HepG2 (cell line): ENCODE measurements around the gene INF2. TPM values are rescaled to one million over a fixed set of nuclear protein-coding genes. Genes with fewer than 3 reads are reported as not detected.
A peak's percentile ranks its signal among the peaks of the same experiment; 100 is the strongest.

Source experiments
- DR1 ChIP-seq: sonication (generic); formaldehyde crosslinking; IDR thresholded peaks from 2 replicates; pipeline ENCODE4 v1.8.0; 2021; ENCODE audit warnings: mild to moderate bottlenecking, missing genetic modification reagents, inconsistent platforms
- ELF3 ChIP-seq: IDR thresholded peaks from 2 replicates; pipeline ENCODE4 v1.6.1; 2016; ENCODE audit warnings: missing genetic modification reagents, missing compliant biosample characterization
- KMT2B ChIP-seq: IDR thresholded peaks from 2 replicates; pipeline ENCODE4 v1.6.1; 2016; ENCODE audit warnings: missing genetic modification reagents, missing compliant biosample characterization
- NONO ChIP-seq, 2 experiments: fragments of 450-650 bp in 1 of 2; sonication (generic) in 1 of 2; formaldehyde crosslinking in 1 of 2; IDR thresholded peaks in 1 of 2; conservative IDR thresholded peaks in 1 of 2; 2 replicates each; pipeline versions ENCODE4 v1.6.1 to v1.8.0; 2017 to 2022; ENCODE audit warnings: mild to moderate bottlenecking in 1 of 2, missing genetic modification reagents in 1 of 2, moderate library complexity in 1 of 2
- NR2C2 ChIP-seq: sonication (generic); formaldehyde crosslinking; IDR thresholded peaks from 2 replicates; pipeline ENCODE4 v1.4.0; 2020; ENCODE audit warnings: missing genetic modification reagents, mild to moderate bottlenecking, moderate library complexity, borderline replicate concordance
- TBX3 ChIP-seq: fragments of 450-650 bp; IDR thresholded peaks from 2 replicates; pipeline ENCODE4 v1.6.1; 2017; ENCODE audit warnings: antibody characterized with exemption, mild to moderate bottlenecking, inconsistent platforms, borderline replicate concordance
- TGIF2 ChIP-seq: IDR thresholded peaks from 2 replicates; pipeline ENCODE4 v1.6.1; 2016; ENCODE audit warnings: control low read depth, missing compliant biosample characterization
- ZMYM4 ChIP-seq: sonication (generic); formaldehyde crosslinking; IDR thresholded peaks from 2 replicates; pipeline ENCODE4 v1.8.1; 2023; ENCODE audit warnings: mild to moderate bottlenecking, missing genetic modification reagents
- ZNF143 ChIP-seq: sonication (generic); formaldehyde crosslinking; IDR thresholded peaks from 2 replicates; pipeline ENCODE4 v1.4.0; 2020; ENCODE audit warnings: missing genetic modification reagents
- ZNF335 ChIP-seq: sonication (generic); formaldehyde crosslinking; IDR thresholded peaks from 2 replicates; pipeline ENCODE4 v1.4.0; 2020; ENCODE audit warnings: missing genetic modification reagents
- ZNF431 ChIP-seq: sonication (generic); formaldehyde crosslinking; IDR thresholded peaks from 2 replicates; pipeline ENCODE4 v1.9.0; 2022; ENCODE audit warnings: missing genetic modification reagents, low read depth, mild to moderate bottlenecking, borderline replicate concordance
- ZNF652 ChIP-seq: IDR thresholded peaks from 2 replicates; pipeline ENCODE4 v1.6.1; 2016; ENCODE audit warnings: low read depth, borderline replicate concordance
- ZNF766 ChIP-seq: sonication (generic); formaldehyde crosslinking; IDR thresholded peaks from 2 replicates; pipeline ENCODE4 v1.5.0; 2020; ENCODE audit warnings: missing genetic modification reagents, borderline replicate concordance
- ZNF788 ChIP-seq: sonication (generic); formaldehyde crosslinking; IDR thresholded peaks from 2 replicates; pipeline ENCODE4 v1.5.0; 2020; ENCODE audit warnings: mild to moderate bottlenecking, missing genetic modification reagents, borderline replicate concordance
- ZNF841 ChIP-seq: sonication (generic); formaldehyde crosslinking; IDR thresholded peaks from 2 replicates; pipeline ENCODE4 v1.8.1; 2023; ENCODE audit warnings: missing genetic modification reagents, borderline replicate concordance
- polyA plus RNA-seq, 8 experiments: library from polyadenylated mRNA; depleted of rRNA in 3 of 8; stranded (reverse) in 7 of 8; unstranded in 1 of 8; fragments of >200 nt; fragmentation: Illumina TruSeq in 4 of 8; extraction: Trizol in 4 of 8; gene quantifications; 2 replicates each; pipeline versions ENCODE4 v1.2.1 to v1.2.3, GENCODE V29; 2011 to 2016; ENCODE audit warnings: low read depth in 4 of 8, missing spikeins in 1 of 8, mixed read lengths in 1 of 8; ENCODE audit not compliant: insufficient read depth in 1 of 8
- total RNA-seq, 5 experiments: library from RNA; depleted of rRNA; stranded (reverse); fragments of >200 nt; fragmentation: Illumina TruSeq; extraction: Trizol; gene quantifications; 2 replicates each; pipeline ENCODE4 v1.2.3, GENCODE V29; 2016; ENCODE audit warnings: low read depth in 1 of 5
- TF ChIP-seq, protein P1 (sequence below): sonication (generic); formaldehyde crosslinking; IDR thresholded peaks from 2 replicates; pipeline ENCODE4 v1.5.0; 2020; ENCODE audit warnings: mild to moderate bottlenecking, missing genetic modification reagents, moderate library complexity
- TF ChIP-seq, protein P2 (sequence below): sonication (generic); formaldehyde crosslinking; IDR thresholded peaks from 2 replicates; pipeline ENCODE4 v1.5.1; 2020; ENCODE audit warnings: mild to moderate bottlenecking, moderate library complexity, missing genetic modification reagents
- TF ChIP-seq, protein P3 (sequence below): sonication (generic); formaldehyde crosslinking; IDR thresholded peaks from 2 replicates; pipeline ENCODE4 v1.5.1; 2020; ENCODE audit warnings: mild to moderate bottlenecking, missing genetic modification reagents, moderate library complexity
- TF ChIP-seq, protein P4 (sequence below): sonication (generic); formaldehyde crosslinking; IDR thresholded peaks from 2 replicates; pipeline ENCODE4 v1.5.1; 2020; ENCODE audit warnings: missing genetic modification reagents, mild to moderate bottlenecking, borderline replicate concordance

Gene INF2
- total and polyA plus RNA-seq, 2 of the 13 experiments (the other 11 are each of a cell fraction or from before 2014, with no cell fraction given), result 16.4 to 26.4 TPM

DNA sequence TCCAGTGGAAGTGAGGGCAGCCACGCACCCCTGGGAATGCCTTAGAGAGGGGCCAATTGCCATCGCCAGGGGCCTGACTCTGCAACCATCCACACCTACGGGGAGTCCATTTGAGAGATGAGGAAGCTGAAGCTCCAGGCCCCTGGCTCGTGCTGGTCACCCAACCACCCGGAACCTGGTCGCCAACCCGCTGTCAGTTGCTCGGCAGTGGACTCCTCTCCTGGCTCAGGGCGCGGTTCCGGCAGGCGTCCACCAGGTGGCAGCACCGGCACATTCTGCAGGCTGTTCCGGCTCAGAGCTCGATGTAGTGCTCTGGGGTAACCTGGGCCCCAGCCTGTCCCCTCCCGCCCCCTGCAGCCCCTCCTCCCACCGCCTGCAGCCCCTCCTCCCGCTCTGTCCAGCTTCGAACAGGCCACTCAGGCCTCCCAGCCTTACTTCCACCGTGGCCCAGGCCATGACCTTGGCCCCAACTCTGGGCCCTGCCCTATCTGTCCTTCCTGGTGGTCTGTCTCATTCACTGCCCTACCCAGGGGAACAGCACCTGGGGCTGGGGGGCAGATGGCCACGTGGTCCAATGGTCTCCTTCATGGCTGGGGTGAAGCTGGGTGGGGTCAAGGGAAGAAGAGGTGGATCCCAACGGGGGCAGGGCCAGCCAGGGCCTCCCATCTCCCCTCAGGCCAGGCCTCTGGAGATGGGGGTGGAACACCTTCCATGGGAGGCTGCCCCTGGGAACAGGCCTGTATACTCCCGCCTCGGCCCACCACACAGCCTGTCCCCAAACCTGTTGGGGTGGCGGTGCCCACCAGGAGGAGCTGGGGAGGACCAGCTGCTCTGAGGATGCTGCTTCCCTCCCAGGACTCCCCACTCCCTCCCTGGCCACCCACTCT lies 79.3 kb downstream of the INF2 start (continued):
- TF ChIP-seq, protein P1, sequence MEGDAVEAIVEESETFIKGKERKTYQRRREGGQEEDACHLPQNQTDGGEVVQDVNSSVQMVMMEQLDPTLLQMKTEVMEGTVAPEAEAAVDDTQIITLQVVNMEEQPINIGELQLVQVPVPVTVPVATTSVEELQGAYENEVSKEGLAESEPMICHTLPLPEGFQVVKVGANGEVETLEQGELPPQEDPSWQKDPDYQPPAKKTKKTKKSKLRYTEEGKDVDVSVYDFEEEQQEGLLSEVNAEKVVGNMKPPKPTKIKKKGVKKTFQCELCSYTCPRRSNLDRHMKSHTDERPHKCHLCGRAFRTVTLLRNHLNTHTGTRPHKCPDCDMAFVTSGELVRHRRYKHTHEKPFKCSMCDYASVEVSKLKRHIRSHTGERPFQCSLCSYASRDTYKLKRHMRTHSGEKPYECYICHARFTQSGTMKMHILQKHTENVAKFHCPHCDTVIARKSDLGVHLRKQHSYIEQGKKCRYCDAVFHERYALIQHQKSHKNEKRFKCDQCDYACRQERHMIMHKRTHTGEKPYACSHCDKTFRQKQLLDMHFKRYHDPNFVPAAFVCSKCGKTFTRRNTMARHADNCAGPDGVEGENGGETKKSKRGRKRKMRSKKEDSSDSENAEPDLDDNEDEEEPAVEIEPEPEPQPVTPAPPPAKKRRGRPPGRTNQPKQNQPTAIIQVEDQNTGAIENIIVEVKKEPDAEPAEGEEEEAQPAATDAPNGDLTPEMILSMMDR (CRISPR knock-in tag), result peak; percentile 95
- TF ChIP-seq ZNF652 (CRISPR knock-in tag) (no peak), DR1 (CRISPR knock-in tag) (0 out of 2 replicates have a peak, but pooled peaks have one; percentile 23), ZNF143 (CRISPR knock-in tag) (0 out of 2 replicates have a peak, but pooled peaks have one; percentile 14), TBX3 (no peak), TGIF2 (CRISPR knock-in tag) (peak; percentile 46; the same call in 1 of the 2 replicates), ELF3 (CRISPR knock-in tag) (peak; percentile 69), NR2C2 (peak; percentile 77), ZNF431 (CRISPR knock-in tag) (0 out of 2 replicates have a peak, but pooled peaks have one; percentile 34), ZNF766 (CRISPR knock-in tag) (peak; percentile 57; the same call in 1 of the 2 replicates), ZMYM4 (CRISPR knock-in tag) (peak; percentile 72), ZNF788 (peak; percentile 68; the same call in 1 of the 2 replicates), ZNF841 (CRISPR knock-in tag) (no peak), ZNF335 (CRISPR knock-in tag) (0 out of 2 replicates have a peak, but pooled peaks have one; percentile 51), NONO (IDR thresholded peaks at IDR 0.05) (no peak), NONO (CRISPR knock-in tag; conservative IDR thresholded peaks at IDR 0.05) (peak; percentile 85), KMT2B (no peak)
- TF ChIP-seq, protein P2, sequence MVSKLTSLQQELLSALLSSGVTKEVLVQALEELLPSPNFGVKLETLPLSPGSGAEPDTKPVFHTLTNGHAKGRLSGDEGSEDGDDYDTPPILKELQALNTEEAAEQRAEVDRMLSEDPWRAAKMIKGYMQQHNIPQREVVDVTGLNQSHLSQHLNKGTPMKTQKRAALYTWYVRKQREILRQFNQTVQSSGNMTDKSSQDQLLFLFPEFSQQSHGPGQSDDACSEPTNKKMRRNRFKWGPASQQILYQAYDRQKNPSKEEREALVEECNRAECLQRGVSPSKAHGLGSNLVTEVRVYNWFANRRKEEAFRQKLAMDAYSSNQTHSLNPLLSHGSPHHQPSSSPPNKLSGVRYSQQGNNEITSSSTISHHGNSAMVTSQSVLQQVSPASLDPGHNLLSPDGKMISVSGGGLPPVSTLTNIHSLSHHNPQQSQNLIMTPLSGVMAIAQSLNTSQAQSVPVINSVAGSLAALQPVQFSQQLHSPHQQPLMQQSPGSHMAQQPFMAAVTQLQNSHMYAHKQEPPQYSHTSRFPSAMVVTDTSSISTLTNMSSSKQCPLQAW, result peak; percentile 77; the same call in 1 of the 2 replicates
- TF ChIP-seq, protein P3, sequence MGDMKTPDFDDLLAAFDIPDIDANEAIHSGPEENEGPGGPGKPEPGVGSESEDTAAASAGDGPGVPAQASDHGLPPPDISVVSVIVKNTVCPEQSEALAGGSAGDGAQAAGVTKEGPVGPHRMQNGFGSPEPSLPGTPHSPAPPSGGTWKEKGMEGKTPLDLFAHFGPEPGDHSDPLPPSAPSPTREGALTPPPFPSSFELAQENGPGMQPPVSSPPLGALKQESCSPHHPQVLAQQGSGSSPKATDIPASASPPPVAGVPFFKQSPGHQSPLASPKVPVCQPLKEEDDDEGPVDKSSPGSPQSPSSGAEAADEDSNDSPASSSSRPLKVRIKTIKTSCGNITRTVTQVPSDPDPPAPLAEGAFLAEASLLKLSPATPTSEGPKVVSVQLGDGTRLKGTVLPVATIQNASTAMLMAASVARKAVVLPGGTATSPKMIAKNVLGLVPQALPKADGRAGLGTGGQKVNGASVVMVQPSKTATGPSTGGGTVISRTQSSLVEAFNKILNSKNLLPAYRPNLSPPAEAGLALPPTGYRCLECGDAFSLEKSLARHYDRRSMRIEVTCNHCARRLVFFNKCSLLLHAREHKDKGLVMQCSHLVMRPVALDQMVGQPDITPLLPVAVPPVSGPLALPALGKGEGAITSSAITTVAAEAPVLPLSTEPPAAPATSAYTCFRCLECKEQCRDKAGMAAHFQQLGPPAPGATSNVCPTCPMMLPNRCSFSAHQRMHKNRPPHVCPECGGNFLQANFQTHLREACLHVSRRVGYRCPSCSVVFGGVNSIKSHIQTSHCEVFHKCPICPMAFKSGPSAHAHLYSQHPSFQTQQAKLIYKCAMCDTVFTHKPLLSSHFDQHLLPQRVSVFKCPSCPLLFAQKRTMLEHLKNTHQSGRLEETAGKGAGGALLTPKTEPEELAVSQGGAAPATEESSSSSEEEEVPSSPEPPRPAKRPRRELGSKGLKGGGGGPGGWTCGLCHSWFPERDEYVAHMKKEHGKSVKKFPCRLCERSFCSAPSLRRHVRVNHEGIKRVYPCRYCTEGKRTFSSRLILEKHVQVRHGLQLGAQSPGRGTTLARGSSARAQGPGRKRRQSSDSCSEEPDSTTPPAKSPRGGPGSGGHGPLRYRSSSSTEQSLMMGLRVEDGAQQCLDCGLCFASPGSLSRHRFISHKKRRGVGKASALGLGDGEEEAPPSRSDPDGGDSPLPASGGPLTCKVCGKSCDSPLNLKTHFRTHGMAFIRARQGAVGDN (CRISPR knock-in tag), result peak; percentile 90
- TF ChIP-seq, protein P4, sequence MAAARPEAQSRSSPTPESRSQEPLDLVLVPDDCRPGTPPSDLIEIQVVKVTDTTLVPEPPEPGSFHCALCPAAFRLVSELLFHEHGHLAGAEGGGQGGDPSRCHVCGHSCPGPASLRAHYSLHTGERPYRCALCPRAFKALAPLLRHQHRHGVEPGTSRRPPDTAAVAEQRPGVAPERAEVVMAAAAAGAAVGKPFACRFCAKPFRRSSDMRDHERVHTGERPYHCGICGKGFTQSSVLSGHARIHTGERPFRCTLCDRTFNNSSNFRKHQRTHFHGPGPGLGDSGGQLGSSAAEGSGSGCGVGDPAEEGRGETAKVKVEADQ, result peak; percentile 62; the same call in 1 of the 2 replicates
